ENCODE data around the gene NUDT22. TPM values are rescaled to one million over a fixed set of nuclear protein-coding genes. Genes with fewer than 3 reads are reported as not detected.

Gene NUDT22
- total and polyA plus RNA-seq, 2 of the 4 experiments (the other 2 are of a cell fraction) = 21.3 to 44.6 TPM

DNA sequence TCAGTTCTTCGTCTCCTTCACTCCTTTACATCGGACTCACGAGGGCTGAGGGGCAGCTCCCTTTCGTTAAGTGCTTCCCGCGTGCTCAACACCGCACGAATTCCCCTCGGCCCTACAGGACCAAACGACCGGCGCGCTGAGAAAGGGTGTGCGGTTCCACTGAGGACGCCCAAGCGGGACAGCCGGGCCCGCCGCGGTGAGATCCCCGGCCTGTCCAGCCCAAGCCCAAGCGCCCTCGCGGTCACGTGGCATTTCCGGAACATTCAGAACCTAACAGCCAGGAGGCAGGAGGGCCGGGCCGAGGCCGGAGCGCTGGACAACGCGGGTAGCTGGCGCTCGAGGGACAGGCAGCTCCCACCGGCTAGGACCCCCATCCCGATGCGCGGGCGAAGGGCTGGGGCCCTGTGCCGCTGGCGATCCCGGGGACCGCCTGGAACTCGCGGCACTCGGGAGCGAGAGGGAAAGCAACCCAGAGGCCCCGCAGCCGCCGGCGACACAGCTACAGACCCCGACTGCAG lies 40.8 kb upstream of the NUDT22 start:
- Histone ChIP-seq H3K14ac (replicated peaks; ENCODE audit: low read depth, low read length) (peak overlapping the region; percentile 94), H4K20me1 (ENCODE audit: insufficient read depth, low read length) (peaks cover 25% of the 10 kb centered on the region), H2AK9ac (replicated peaks; ENCODE audit: low read depth, low read length, poor library complexity) (peak overlapping the region; percentile 98), H3K9me3 (ENCODE audit: control insufficient read depth, insufficient read depth, low read length) (no peaks in the 10 kb centered on the region), H4K91ac (ENCODE audit: insufficient read depth, low read depth, low read length) (peak overlapping the region; percentile 93), H3K27me3 (ENCODE audit: control insufficient read depth, insufficient read depth, low read length) (no peaks in the 10 kb centered on the region), H3K27ac (ENCODE audit: insufficient read depth, low read length) (peak overlapping the region; percentile 91), H3K4me3 (ENCODE audit: insufficient read depth, low read depth, low read length) (peak overlapping the region; percentile 54), H3K56ac (ENCODE audit: extremely low read depth, insufficient read depth, low read length) (peak overlapping the region; percentile 68), H2BK20ac (ENCODE audit: low read depth, low read length) (no peak overlapping the region), H3K9me1 (ENCODE audit: insufficient read depth, low read length) (peaks cover 18% of the 10 kb centered on the region; the same call in 1 of the 2 replicates), H2BK120ac (ENCODE audit: low read depth, low read length) (peak overlapping the region; percentile 33; the same call in 1 of the 2 replicates), H4K8ac (ENCODE audit: low read depth in 2 of 2, low read length in 2 of 2) (peak overlapping the region; percentile 81 to 92), H3K23ac (ENCODE audit: low read depth, low read length) (peak overlapping the region; percentile 85), H4K5ac (ENCODE audit: low read depth, low read length) (peak overlapping the region; percentile 85), H2AK5ac (ENCODE audit: low read depth, low read length) (peak overlapping the region; percentile 93), H3K9ac (ENCODE audit: low read depth, low read length) (peak overlapping the region; percentile 81), H3K79me1 (ENCODE audit: low read depth in 1 of 2, low read length in 2 of 2) (peaks cover 7 to 54% of the 10 kb centered on the region in 2 experiments; a peak in 3 of 4 replicates), H2BK15ac (ENCODE audit: low read depth, low read length) (peak overlapping the region; percentile 33; the same call in 1 of the 3 replicates), H3K4ac (ENCODE audit: low read depth, low read length) (peak overlapping the region; percentile 95), H2AFZ (replicated peaks; ENCODE audit: low read length, poor library complexity) (peak overlapping the region; percentile 93), H3K4me1 (ENCODE audit: control insufficient read depth, insufficient read depth, low read length) (peaks cover 7% of the 10 kb centered on the region; the same call in 1 of the 2 replicates), H3K36me3 (ENCODE audit: control insufficient read depth, insufficient read depth, low read length) (peaks cover 4% of the 10 kb centered on the region; the same call in 1 of the 2 replicates), H3K4me2 (ENCODE audit: low read depth, low read length) (peak overlapping the region; percentile 96), H3K18ac (ENCODE audit: low read depth, low read length) (peak overlapping the region; percentile 13; the same call in 1 of the 2 replicates), H2BK5ac (ENCODE audit: low read depth, low read length, poor library complexity, severe bottlenecking) (peak overlapping the region; percentile 75)
- ATAC-seq (ENCODE audit: low read depth) = peak; percentile 49
- in situ Hi-C loops (cut with MboI; ENCODE audit: low sequenced_read_pairs) (no loop called here), intact Hi-C loops (cut with micrococcal nuclease) (no loop called here), dilution Hi-C loops (cut with HindIII; ENCODE audit: low sequenced_read_pairs, unreplicated experiment) (no loop called here)
- DNase-seq = peak; percentile 84
- POLR2A ChIA-PET (ENCODE audit: unreplicated experiment) = interaction anchor here (0.6 kb wide), 2 partner anchors 17 to 56 kb away, joined by 3 to 7 read pairs; partner anchors contain the start of gene FKBP2
- CTCF ChIA-PET = no interaction called here
- TSS peak; percentile 71 for BruUV-seq (replicated peaks)
- 1% methylated on average over 37 of the region's 52 CpGs; no CpG with 5 or more reads in 1 of the 2 experiments for WGBS, 2 experiments (ENCODE audit: extremely low coverage in 2 of 2, insufficient read length in 1 of 2)
- peak; percentile 96 for TF ChIP-seq POLR2A (IDR thresholded peaks at IDR 0.05; ENCODE audit: low read depth, low read length)
- TF ChIP-seq, protein P1, sequence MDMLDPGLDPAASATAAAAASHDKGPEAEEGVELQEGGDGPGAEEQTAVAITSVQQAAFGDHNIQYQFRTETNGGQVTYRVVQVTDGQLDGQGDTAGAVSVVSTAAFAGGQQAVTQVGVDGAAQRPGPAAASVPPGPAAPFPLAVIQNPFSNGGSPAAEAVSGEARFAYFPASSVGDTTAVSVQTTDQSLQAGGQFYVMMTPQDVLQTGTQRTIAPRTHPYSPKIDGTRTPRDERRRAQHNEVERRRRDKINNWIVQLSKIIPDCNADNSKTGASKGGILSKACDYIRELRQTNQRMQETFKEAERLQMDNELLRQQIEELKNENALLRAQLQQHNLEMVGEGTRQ (IDR thresholded peaks at IDR 0.05; ENCODE audit: low read depth, low read length) = peak; percentile 91
- no peak for TF ChIP-seq FOS (IDR thresholded peaks at IDR 0.05; ENCODE audit: low read depth, low read length)
- no peak for TF ChIP-seq RFX5 (IDR thresholded peaks at IDR 0.05; ENCODE audit: low read depth, low read length)
- TF ChIP-seq MAZ (IDR thresholded peaks at IDR 0.05; ENCODE audit: borderline replicate concordance, low read depth, low read length) = 0 out of 2 replicates have a peak, but pooled peaks have one; percentile 37
- TF ChIP-seq, protein P2, sequence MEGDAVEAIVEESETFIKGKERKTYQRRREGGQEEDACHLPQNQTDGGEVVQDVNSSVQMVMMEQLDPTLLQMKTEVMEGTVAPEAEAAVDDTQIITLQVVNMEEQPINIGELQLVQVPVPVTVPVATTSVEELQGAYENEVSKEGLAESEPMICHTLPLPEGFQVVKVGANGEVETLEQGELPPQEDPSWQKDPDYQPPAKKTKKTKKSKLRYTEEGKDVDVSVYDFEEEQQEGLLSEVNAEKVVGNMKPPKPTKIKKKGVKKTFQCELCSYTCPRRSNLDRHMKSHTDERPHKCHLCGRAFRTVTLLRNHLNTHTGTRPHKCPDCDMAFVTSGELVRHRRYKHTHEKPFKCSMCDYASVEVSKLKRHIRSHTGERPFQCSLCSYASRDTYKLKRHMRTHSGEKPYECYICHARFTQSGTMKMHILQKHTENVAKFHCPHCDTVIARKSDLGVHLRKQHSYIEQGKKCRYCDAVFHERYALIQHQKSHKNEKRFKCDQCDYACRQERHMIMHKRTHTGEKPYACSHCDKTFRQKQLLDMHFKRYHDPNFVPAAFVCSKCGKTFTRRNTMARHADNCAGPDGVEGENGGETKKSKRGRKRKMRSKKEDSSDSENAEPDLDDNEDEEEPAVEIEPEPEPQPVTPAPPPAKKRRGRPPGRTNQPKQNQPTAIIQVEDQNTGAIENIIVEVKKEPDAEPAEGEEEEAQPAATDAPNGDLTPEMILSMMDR (conservative IDR thresholded peaks at IDR 0.05; ENCODE audit: low read depth, low read length) = peak; percentile 46
- TF ChIP-seq BHLHE40 (IDR thresholded peaks at IDR 0.05; ENCODE audit: low read depth, low read length) = peak; percentile 51; the same call in 1 of the 2 replicates
- peak; percentile 81; the same call in 1 of the 2 replicates for TF ChIP-seq MXI1 (IDR thresholded peaks at IDR 0.05; ENCODE audit: borderline replicate concordance, low read depth, low read length)

Data from IMR-90 (cell line).